GM23338 (cell line): Measurements from ENCODE around the gene COL4A1. TPM values are rescaled to one million over a fixed set of nuclear protein-coding genes. Genes with fewer than 3 reads are reported as not detected.

Source experiments
- ATAC-seq: fragments of 200-7000 bp; cut with Tn5 transposase; 3 replicates; pipeline ENCODE4 v1.9.1; 2020
- DNase-seq: peaks from one replicate; pipeline ENCODE4 v3.0.0-alpha.2; 2015; ENCODE audit warnings: low spot score
- H2AFZ ChIP-seq: fragments of 200-600 bp; sonication (generic); 2 replicates; pipeline ENCODE4 v1.8.0; 2016; ENCODE audit warnings: antibody characterized with exemption, mild to moderate bottlenecking, moderate library complexity
- H3F3A ChIP-seq: fragments of 200-600 bp; sonication (generic); replicated peaks from 2 replicates; pipeline ENCODE4 v1.8.0; 2017; ENCODE audit warnings: antibody characterized with exemption, mixed run types, low read depth
- H3K27ac ChIP-seq: fragments of 200-600 bp; sonication (generic); 2 replicates; pipeline ENCODE4 v1.6.1; 2016; ENCODE audit warnings: low read depth
- H3K27me3 ChIP-seq: fragments of 200-600 bp; sonication (generic); 2 replicates; pipeline ENCODE4 v1.8.0; 2016; ENCODE audit warnings: mild to moderate bottlenecking, mixed run types, moderate library complexity; ENCODE audit not compliant: insufficient read depth
- H3K36me3 ChIP-seq: fragments of 200-600 bp; sonication (generic); 2 replicates; pipeline ENCODE4 v1.8.0; 2016; ENCODE audit warnings: mild to moderate bottlenecking; ENCODE audit not compliant: insufficient read depth
- H3K4me1 ChIP-seq: fragments of 200-600 bp; sonication (generic); 2 replicates; pipeline ENCODE4 v1.8.0; 2016; ENCODE audit warnings: mild to moderate bottlenecking, moderate library complexity; ENCODE audit not compliant: insufficient read depth
- H3K4me2 ChIP-seq: fragments of 200-600 bp; sonication (generic); 2 replicates; pipeline ENCODE4 v1.7.1; 2017; ENCODE audit warnings: mixed run types
- H3K4me3 ChIP-seq: fragments of 200-600 bp; sonication (generic); 2 replicates; pipeline ENCODE4 v1.6.1; 2016; ENCODE audit warnings: mixed run types
- H3K79me2 ChIP-seq: fragments of 200-600 bp; sonication (generic); replicated peaks from 2 replicates; pipeline ENCODE4 v1.8.0; 2017; ENCODE audit warnings: mild to moderate bottlenecking; ENCODE audit not compliant: insufficient read depth
- H3K9me2 ChIP-seq: fragments of 200-600 bp; sonication (generic); 2 replicates; pipeline ENCODE4 v1.8.0; 2017; ENCODE audit not compliant: insufficient read depth
- H4K20me1 ChIP-seq: fragments of 200-600 bp; sonication (generic); replicated peaks from 2 replicates; pipeline ENCODE4 v1.8.0; 2017; ENCODE audit warnings: mild to moderate bottlenecking; ENCODE audit not compliant: insufficient read depth
- H3K27ac Mint-ChIP-seq: 2 replicates; pipeline ENCODE4 v1.8.0; 2020; ENCODE audit warnings: inconsistent platforms, mild to moderate bottlenecking, moderate library complexity, mixed read lengths
- H3K27me3 Mint-ChIP-seq: 3 replicates; pipeline ENCODE4 v1.8.0; 2022; ENCODE audit warnings: low read depth, mild to moderate bottlenecking, moderate library complexity, mixed read lengths, inconsistent platforms; ENCODE audit not compliant: insufficient read depth, poor library complexity
- H3K36me3 Mint-ChIP-seq: 3 replicates; pipeline ENCODE4 v1.8.0; 2021; ENCODE audit warnings: low read depth, mild to moderate bottlenecking, inconsistent platforms, moderate library complexity, mixed read lengths
- H3K4me1 Mint-ChIP-seq: 3 replicates; pipeline ENCODE4 v1.8.0; 2020; ENCODE audit warnings: mild to moderate bottlenecking, inconsistent platforms, mixed read lengths
- H3K4me3 Mint-ChIP-seq: 3 replicates; pipeline ENCODE4 v1.8.0; 2021; ENCODE audit warnings: moderate library complexity, mild to moderate bottlenecking, inconsistent platforms, mixed read lengths
- H3K9me3 Mint-ChIP-seq: 3 replicates; pipeline ENCODE4 v1.8.0; 2020; ENCODE audit warnings: moderate library complexity, mild to moderate bottlenecking, inconsistent platforms, mixed read lengths
- CREB1 ChIP-seq: fragments of 250-450 bp; sonication (Bioruptor Pico); IDR thresholded peaks from 2 replicates; pipeline ENCODE4 v1.5.0; 2020; ENCODE audit warnings: low read depth, mild to moderate bottlenecking, moderate library complexity
- EZH2phosphoT487 ChIP-seq: fragments of 200-600 bp; sonication (generic); IDR thresholded peaks from one replicate; pipeline ENCODE4 v1.8.1; 2018; ENCODE audit warnings: antibody characterized with exemption; ENCODE audit not compliant: unreplicated experiment
- JUNB ChIP-seq: IDR thresholded peaks from one replicate; pipeline ENCODE4 v1.6.1; 2016; ENCODE audit warnings: antibody characterized with exemption; ENCODE audit not compliant: unreplicated experiment
- NANOG ChIP-seq: IDR thresholded peaks from 2 replicates; pipeline ENCODE4 v1.6.1; 2016; ENCODE audit warnings: antibody characterized with exemption, borderline replicate concordance
- STAT1 ChIP-seq: IDR thresholded peaks from one replicate; pipeline ENCODE4 v1.6.1; 2016; ENCODE audit warnings: antibody characterized with exemption; ENCODE audit not compliant: unreplicated experiment
- ZNF114 ChIP-seq: fragments of 250-450 bp; sonication (Bioruptor Pico); IDR thresholded peaks from 2 replicates; pipeline ENCODE4 v1.5.0; 2020; ENCODE audit warnings: mild to moderate bottlenecking, moderate library complexity
- ZNF331 ChIP-seq: fragments of 250-450 bp; sonication (Bioruptor Pico); IDR thresholded peaks from 2 replicates; pipeline ENCODE4 v1.5.0; 2020; ENCODE audit warnings: low read depth, mild to moderate bottlenecking, moderate library complexity
- polyA plus RNA-seq: library from polyadenylated mRNA; unstranded; fragments of >200 nt; fragmentation: Nextera tagmentation; extraction: Ambion mirVana; gene quantifications from 2 replicates; pipeline ENCODE4 v1.2.1, GENCODE V29; 2016
- total RNA-seq: library from RNA; depleted of rRNA; stranded (reverse); fragments of >200 nt; shearing (Covaris generic); gene quantifications from 2 replicates; pipeline ENCODE4 v1.2.3, GENCODE V29; 2014
- TF ChIP-seq, protein P1 (sequence below): fragments of 250-450 bp; sonication (Bioruptor Pico); IDR thresholded peaks from 2 replicates; pipeline ENCODE4 v1.5.0; 2020; ENCODE audit warnings: mild to moderate bottlenecking, moderate library complexity
- TF ChIP-seq, protein P2 (sequence below), 2 experiments: fragments of 200-600 bp in 1 of 2; sonication (generic) in 1 of 2; conservative IDR thresholded peaks; 2 replicates each; pipeline versions ENCODE4 v1.5.1 to v1.6.1; 2016 to 2017; ENCODE audit warnings: antibody characterized with exemption in 2 of 2, low read depth in 2 of 2, mild to moderate bottlenecking in 2 of 2, moderate library complexity in 1 of 2
- TF ChIP-seq, protein P3 (sequence below): IDR thresholded peaks from 2 replicates; pipeline ENCODE4 v1.6.1; 2016; ENCODE audit warnings: antibody characterized with exemption

The COL4A1 gene
- total and polyA plus RNA-seq, 2 experiments from 2014 or later: 39.1 to 110 TPM

DNA sequence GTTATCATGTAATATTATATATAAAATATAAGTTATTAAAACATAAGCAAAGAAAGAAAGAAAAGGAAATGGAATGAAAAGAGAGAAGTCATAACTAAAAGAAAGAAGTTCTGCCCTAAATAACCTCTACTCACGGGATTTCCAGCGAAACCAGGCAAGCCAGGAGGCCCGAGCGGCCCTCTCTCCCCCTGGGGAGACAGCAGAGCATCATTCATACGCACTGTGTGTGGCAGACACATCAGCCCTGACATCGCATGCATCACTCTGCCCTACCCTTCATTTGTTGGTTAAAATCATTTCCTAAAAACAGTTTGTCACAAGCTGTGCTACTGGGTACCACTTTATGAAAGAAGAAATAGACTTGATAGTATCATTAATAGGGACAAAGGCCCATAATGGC lies 95.2 kb downstream of the COL4A1 start (continued):
- TF ChIP-seq, protein P1, sequence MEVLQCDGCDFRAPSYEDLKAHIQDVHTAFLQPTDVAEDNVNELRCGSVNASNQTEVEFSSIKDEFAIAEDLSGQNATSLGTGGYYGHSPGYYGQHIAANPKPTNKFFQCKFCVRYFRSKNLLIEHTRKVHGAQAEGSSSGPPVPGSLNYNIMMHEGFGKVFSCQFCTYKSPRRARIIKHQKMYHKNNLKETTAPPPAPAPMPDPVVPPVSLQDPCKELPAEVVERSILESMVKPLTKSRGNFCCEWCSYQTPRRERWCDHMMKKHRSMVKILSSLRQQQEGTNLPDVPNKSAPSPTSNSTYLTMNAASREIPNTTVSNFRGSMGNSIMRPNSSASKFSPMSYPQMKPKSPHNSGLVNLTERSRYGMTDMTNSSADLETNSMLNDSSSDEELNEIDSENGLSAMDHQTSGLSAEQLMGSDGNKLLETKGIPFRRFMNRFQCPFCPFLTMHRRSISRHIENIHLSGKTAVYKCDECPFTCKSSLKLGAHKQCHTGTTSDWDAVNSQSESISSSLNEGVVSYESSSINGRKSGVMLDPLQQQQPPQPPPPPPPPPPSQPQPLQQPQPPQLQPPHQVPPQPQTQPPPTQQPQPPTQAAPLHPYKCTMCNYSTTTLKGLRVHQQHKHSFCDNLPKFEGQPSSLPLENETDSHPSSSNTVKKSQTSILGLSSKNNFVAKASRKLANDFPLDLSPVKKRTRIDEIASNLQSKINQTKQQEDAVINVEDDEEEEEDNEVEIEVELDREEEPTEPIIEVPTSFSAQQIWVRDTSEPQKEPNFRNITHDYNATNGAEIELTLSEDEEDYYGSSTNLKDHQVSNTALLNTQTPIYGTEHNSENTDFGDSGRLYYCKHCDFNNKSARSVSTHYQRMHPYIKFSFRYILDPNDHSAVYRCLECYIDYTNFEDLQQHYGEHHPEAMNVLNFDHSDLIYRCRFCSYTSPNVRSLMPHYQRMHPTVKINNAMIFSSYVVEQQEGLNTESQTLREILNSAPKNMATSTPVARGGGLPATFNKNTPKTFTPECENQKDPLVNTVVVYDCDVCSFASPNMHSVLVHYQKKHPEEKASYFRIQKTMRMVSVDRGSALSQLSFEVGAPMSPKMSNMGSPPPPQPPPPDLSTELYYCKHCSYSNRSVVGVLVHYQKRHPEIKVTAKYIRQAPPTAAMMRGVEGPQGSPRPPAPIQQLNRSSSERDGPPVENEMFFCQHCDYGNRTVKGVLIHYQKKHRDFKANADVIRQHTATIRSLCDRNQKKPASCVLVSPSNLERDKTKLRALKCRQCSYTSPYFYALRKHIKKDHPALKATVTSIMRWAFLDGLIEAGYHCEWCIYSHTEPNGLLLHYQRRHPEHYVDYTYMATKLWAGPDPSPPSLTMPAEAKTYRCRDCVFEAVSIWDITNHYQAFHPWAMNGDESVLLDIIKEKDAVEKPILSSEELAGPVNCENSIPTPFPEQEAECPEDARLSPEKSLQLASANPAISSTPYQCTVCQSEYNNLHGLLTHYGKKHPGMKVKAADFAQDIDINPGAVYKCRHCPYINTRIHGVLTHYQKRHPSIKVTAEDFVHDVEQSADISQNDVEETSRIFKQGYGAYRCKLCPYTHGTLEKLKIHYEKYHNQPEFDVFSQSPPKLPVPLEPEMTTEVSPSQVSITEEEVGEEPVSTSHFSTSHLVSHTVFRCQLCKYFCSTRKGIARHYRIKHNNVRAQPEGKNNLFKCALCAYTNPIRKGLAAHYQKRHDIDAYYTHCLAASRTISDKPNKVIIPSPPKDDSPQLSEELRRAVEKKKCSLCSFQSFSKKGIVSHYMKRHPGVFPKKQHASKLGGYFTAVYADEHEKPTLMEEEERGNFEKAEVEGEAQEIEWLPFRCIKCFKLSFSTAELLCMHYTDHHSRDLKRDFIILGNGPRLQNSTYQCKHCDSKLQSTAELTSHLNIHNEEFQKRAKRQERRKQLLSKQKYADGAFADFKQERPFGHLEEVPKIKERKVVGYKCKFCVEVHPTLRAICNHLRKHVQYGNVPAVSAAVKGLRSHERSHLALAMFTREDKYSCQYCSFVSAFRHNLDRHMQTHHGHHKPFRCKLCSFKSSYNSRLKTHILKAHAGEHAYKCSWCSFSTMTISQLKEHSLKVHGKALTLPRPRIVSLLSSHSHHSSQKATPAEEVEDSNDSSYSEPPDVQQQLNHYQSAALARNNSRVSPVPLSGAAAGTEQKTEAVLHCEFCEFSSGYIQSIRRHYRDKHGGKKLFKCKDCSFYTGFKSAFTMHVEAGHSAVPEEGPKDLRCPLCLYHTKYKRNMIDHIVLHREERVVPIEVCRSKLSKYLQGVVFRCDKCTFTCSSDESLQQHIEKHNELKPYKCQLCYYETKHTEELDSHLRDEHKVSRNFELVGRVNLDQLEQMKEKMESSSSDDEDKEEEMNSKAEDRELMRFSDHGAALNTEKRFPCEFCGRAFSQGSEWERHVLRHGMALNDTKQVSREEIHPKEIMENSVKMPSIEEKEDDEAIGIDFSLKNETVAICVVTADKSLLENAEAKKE: no peak
- TF ChIP-seq CREB1 (CRISPR knock-in tag): no peak
- TF ChIP-seq ZNF331: no peak
- no peak for TF ChIP-seq STAT1

DNA sequence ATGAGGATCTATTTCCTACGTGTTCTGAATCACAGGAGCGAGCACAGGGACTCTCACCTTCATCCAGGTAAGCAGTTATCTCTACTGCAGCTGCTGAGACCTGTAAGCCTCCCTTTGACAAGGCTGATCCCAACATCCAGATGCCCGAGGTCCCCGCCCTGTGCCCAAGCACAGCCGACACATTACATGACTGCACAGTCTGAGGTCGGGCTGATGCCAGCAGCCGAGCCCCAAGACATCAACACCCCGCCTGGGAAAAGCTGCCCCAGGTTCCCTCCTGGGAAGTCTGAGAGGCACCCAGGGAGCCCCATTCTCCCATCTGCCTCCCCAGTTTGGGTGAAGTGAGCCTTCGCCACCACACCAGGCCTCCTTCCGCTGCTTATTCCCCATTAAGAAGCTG lies 95.9 kb downstream of the COL4A1 start:
- no peak overlapping the region for H3K27ac Mint-ChIP-seq
- Histone ChIP-seq H3K27ac (no peak overlapping the region), H3K27me3 (no peaks in the 10 kb centered on the region), H3K4me1 (0 out of 2 replicates have a peak, but pooled peaks cover 4% of the 10 kb centered on the region), H3K4me3 (no peak overlapping the region), H3K4me2 (no peak overlapping the region), H3K9me2 (no peaks in the 10 kb centered on the region), H3K36me3 (0 out of 2 replicates have a peak, but pooled peaks cover 3% of the 10 kb centered on the region), H3F3A (no peaks in the 10 kb centered on the region), H3K79me2 (no peaks in the 10 kb centered on the region; the same call in 1 of the 2 replicates), H4K20me1 (no peaks in the 10 kb centered on the region), H2AFZ (no peak overlapping the region)
- peaks cover 7% of the 10 kb centered on the region; the same call in 1 of the 3 replicates for H3K4me1 Mint-ChIP-seq
- no peaks in the 10 kb centered on the region for H3K9me3 Mint-ChIP-seq
- ATAC-seq: no peak
- peaks cover 5% of the 10 kb centered on the region for H3K27me3 Mint-ChIP-seq
- DNase-seq: no peak
- no peak overlapping the region for H3K4me3 Mint-ChIP-seq
- no peaks in the 10 kb centered on the region; the same call in 2 of the 3 replicates for H3K36me3 Mint-ChIP-seq
- TF ChIP-seq STAT1 (no peak), NANOG (no peak), ZNF114 (no peak), EZH2phosphoT487 (no peak), JUNB (no peak)
- TF ChIP-seq, protein P2, sequence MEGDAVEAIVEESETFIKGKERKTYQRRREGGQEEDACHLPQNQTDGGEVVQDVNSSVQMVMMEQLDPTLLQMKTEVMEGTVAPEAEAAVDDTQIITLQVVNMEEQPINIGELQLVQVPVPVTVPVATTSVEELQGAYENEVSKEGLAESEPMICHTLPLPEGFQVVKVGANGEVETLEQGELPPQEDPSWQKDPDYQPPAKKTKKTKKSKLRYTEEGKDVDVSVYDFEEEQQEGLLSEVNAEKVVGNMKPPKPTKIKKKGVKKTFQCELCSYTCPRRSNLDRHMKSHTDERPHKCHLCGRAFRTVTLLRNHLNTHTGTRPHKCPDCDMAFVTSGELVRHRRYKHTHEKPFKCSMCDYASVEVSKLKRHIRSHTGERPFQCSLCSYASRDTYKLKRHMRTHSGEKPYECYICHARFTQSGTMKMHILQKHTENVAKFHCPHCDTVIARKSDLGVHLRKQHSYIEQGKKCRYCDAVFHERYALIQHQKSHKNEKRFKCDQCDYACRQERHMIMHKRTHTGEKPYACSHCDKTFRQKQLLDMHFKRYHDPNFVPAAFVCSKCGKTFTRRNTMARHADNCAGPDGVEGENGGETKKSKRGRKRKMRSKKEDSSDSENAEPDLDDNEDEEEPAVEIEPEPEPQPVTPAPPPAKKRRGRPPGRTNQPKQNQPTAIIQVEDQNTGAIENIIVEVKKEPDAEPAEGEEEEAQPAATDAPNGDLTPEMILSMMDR (conservative IDR thresholded peaks at IDR 0.05; ENCODE audit: low read depth in 2 of 2): no peak
- TF ChIP-seq, protein P3, sequence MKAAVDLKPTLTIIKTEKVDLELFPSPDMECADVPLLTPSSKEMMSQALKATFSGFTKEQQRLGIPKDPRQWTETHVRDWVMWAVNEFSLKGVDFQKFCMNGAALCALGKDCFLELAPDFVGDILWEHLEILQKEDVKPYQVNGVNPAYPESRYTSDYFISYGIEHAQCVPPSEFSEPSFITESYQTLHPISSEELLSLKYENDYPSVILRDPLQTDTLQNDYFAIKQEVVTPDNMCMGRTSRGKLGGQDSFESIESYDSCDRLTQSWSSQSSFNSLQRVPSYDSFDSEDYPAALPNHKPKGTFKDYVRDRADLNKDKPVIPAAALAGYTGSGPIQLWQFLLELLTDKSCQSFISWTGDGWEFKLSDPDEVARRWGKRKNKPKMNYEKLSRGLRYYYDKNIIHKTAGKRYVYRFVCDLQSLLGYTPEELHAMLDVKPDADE: no peak
